ENCODE results near the gene CDYL.
A peak's percentile ranks its signal among the peaks of the same experiment; 100 is the strongest.

CDYL gene

GRCh38 chr6:4774296-4774695 lies 1.9 kb upstream of the CDYL start:
- H3K27ac ChIP-seq = no peak overlapping the region

GRCh38 chr6:4774715-4775493 lies 1.3 kb upstream of the CDYL start:
- no peak for TF ChIP-seq CTCF (conservative IDR thresholded peaks at IDR 0.05)
- H3K27ac ChIP-seq = peak overlapping the region; percentile 71; the same call in 1 of the 2 replicates

More at GRCh38 chr6:4774296-4774695, 1.9 kb upstream of the CDYL start:
- no peak for TF ChIP-seq CTCF (conservative IDR thresholded peaks at IDR 0.05)

- peak overlapping the region; percentile 71 for H3K27ac ChIP-seq
These were observed 592 bp upstream of the CDYL start for GRCh38 chr6:4775494-4776130.

GRCh38 chr6:4776493-4777393 lies 539 bp downstream of the CDYL start:
- TF ChIP-seq CTCF (conservative IDR thresholded peaks at IDR 0.05) = no peak
- H3K27ac ChIP-seq = peak overlapping the region; percentile 71

More at GRCh38 chr6:4775494-4776130, 592 bp upstream of the CDYL start:
- 0 out of 2 replicates have a peak, but pooled peaks have one; percentile 11 for TF ChIP-seq CTCF (conservative IDR thresholded peaks at IDR 0.05)

GRCh38 chr6:4777394-4777935 lies 1.3 kb downstream of the CDYL start:
- peak overlapping the region; percentile 71 for H3K27ac ChIP-seq
- no peak for TF ChIP-seq CTCF (conservative IDR thresholded peaks at IDR 0.05)

GRCh38 chr6:4778086-4778485 lies 1.9 kb downstream of the CDYL start:
- no peak for TF ChIP-seq CTCF (conservative IDR thresholded peaks at IDR 0.05)
- no peak overlapping the region for H3K27ac ChIP-seq
